ENCODE measurements around the gene DIS3L2.

Gene DIS3L2

DNA sequence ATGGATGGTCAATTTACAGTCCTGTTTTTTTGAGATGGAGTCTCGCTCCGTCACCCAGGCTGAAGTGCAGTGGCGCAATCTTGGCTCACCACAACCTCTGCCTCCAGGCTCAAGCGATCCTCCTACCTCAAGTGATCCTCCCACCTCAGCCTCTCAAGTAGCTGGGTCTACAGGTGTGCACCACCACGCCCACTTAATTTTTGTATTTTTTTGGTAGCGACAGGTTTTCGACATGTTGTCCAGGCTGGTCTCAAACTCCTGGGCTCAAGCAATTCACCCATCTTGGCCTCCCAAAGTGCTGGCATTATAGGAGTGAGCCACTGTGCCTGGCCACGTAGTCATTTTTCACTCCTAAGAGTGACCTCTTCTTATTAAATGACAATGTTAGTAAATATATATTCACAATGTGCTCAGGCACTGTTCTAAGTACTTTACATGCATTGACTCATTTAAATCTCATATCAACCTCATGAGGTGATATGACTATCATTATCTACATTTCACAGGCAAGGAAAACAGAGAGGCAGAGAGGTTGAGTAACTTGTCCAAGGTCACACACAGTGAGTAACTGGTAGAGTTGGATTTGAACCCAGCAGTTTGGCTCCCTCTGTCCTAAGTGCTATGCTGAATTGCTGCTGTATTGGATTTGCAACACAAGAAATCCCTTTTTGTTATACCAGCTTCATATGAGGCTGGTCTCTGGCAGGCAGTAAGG is 5.6 kb upstream of the DIS3L2 start:
- DNase-seq (ENCODE audit: low spot score), result no peak

DNA sequence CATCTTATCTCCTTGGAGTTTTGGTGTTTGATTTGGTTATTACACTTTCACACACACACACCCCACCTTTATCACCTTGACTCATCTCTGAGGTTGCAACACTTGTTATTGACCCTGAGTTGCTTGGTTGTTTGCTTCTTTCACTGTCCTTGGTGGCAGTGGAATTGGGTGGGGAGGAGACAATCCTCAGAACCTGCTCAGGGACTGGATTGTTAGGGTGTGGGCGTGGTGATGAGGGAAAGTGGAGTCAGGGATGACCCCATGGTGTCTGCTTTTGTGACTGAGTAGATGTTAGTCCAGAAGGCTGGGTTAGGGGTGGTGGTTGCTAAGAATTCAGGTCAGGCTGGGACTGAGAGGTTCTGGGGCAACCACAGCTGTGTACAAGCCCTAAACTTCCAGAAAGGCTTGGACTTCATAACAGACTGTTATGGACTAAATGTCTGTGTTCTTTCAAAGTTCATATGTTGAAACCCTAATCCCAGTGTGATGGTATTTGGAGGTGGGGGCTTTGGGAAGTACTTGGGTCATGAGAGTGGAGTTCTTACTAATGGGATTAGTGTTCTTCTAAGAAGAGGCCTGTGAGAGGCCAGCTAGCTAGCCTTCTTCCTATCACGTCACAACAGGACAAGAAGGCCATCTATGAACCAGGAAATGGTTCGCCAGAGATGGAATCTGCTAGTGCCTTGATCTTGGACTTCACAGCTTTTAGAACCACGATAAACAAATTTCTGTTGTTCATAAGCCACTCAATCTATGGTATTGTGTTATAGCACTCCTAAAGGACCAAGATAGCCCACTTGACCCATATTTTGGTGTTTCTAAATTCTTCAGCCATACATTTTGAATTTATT is 3.4 kb upstream of the DIS3L2 start:
- DNase-seq (ENCODE audit: low spot score), result no peak

DNA sequence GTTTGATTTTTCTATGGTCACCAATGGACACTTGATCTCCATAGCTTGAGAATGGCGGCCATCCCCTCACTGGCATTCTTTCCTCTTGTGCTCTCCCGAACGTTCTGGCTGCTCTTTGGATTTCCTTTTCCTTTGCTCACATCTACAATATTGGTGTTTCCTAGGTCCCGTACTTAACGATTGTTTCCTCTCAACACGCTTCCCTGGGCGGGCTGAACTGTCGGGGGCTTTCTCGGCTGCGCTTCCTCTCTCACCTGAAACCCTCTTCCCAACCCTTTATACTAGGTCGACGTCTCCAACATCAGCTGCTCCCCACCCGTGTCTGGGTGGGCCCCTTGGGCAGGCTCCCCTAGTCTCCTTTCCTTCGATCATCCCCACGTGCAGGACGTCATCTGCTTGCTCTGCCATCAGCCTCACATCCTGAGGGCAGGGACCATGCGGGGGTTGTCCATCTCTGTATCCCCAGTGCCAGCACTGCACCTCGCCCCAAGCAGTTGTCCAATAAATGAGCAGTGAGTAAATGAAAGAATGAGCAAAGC is 634 bp upstream of the DIS3L2 start:
- DNase-seq (ENCODE audit: low spot score), result no peak

- no peak for DNase-seq (ENCODE audit: low spot score)
Observed at GRCh38 chr2:231965102-231965501, 3.6 kb downstream of the DIS3L2 start.

GRCh38 chr2:231966886-231967285 is 5.4 kb downstream of the DIS3L2 start:
- DNase-seq (ENCODE audit: low spot score), result no peak

GRCh38 chr2:231968820-231969219 is 7.3 kb downstream of the DIS3L2 start:
- DNase-seq (ENCODE audit: low spot score), result no peak

DNA sequence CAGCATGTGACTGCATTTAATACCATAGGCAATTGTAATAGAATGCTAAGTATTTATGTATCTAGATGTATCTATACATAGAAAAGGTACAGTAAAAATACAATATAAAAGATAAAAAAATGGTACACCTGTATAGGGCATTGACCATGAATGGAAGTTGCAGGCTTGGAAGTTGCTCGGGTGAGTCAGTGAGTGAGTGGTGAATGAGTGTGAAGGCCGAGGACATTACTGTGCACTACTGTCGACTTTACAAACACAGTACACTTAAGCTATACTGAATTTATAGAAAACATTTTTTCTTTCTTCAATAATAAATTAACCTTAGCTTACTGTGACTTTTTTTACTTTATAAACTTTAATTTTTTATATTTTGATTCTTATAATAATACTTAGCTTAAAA is 8.9 kb downstream of the DIS3L2 start:
- no peak for DNase-seq (ENCODE audit: low spot score)

GRCh38 chr2:231975001-231975400 is 13.5 kb downstream of the DIS3L2 start:
- DNase-seq (ENCODE audit: low spot score), result no peak

DNA sequence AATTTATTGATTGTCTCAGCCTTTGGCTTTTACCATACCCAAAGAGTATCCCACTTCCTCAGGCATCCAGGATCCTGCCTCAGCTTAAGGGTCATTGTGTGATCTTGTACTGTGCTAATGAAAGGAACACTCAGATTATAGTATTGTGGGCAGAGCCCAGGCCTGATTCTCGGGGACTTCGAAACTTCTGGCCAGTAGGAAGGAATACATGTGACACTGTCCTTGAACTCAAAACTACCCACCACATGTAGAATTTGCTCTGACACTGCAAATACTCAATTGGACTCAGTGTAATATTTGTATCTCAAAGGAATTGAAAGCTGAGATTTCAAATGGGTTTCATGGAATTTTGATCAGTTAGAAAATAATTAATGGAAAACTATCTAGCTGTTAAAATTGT is 15.9 kb downstream of the DIS3L2 start:
- no peak for DNase-seq (ENCODE audit: low spot score)

DNA sequence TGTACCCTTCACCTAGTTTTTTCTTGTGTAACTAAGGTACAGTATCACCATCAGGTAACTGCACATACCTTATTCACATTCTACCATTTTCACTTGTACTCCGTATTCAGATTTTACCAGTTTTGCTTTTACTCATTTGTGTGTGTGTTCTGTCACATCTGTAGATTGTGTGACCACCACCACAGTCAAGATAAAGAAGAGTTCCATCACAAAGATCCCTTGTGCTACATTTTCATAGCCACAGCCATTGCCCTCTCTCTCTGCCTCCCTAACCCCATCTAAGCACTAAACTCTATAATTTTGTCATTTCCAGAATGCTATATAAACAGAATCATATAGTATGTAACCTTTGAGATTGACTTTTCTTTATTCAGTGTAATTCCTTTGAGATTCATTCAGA is 23.5 kb downstream of the DIS3L2 start:
- no peak for DNase-seq (ENCODE audit: low spot score)

GRCh38 chr2:231985823-231986261 is 24.3 kb downstream of the DIS3L2 start:
- DNase-seq (ENCODE audit: low spot score), result peak; percentile 11

- DNase-seq (ENCODE audit: low spot score), result no peak
Observed at GRCh38 chr2:231987124-231987727, 25.7 kb downstream of the DIS3L2 start.

GRCh38 chr2:231988179-231988866 is 26.8 kb downstream of the DIS3L2 start:
- DNase-seq (ENCODE audit: low spot score), result no peak

DNA sequence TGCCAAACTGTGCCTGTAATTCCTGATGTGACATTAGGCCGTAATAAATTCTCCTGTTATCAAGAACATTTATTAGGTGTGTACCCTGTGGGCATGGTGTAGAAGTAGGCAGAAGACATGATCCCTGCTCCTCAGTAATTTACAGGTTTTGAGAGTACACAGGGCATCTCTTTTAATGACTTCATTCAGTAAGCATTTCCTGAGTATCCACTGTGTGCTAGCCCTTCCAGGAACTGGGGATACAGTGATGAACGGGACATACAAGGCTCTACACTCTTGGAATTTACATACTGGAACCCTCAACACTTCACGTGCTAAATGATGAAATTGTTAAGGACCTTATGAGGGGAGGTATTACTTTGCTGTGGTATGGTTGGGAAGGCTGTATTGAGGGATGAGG is 30.2 kb downstream of the DIS3L2 start:
- no peak for DNase-seq (ENCODE audit: low spot score)

GRCh38 chr2:231992888-231993287 is 31.4 kb downstream of the DIS3L2 start:
- no peak for DNase-seq (ENCODE audit: low spot score)

- DNase-seq (ENCODE audit: low spot score), result no peak
Observed at GRCh38 chr2:231996797-231997540, 35.5 kb downstream of the DIS3L2 start.

GRCh38 chr2:231998046-231998445 is 36.5 kb downstream of the DIS3L2 start:
- DNase-seq (ENCODE audit: low spot score), result no peak

GRCh38 chr2:232000439-232000838 is 38.9 kb downstream of the DIS3L2 start:
- DNase-seq (ENCODE audit: low spot score), result no peak

GRCh38 chr2:232001073-232001472 is 39.6 kb downstream of the DIS3L2 start:
- DNase-seq (ENCODE audit: low spot score), result no peak

DNA sequence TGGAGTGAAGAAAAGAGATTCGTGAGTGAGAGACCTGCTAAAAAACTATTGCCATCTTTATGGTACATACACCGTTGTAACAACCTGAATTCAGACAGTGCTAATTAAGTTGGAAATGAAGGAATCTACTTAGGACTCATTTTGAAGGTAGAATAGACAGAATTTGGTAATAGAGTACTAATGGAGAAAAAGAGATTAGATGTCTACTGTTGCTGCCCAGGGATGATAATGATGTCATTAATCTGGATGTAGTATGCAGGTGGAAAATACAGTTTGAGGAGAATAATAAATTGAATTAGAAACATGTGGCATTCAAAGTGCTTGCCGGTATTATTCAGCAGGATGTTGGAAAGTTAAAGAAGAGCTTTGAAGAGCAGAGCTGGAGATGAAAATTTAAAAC is 44.7 kb downstream of the DIS3L2 start:
- DNase-seq (ENCODE audit: low spot score), result no peak

- DNase-seq (ENCODE audit: low spot score), result no peak
Observed at GRCh38 chr2:232008907-232009638, 47.6 kb downstream of the DIS3L2 start.

Data from hematopoietic multipotent progenitor cell treated with erythropoietin and hydrocortisone succinate and interleukin-3 and kit ligand, for 15 days (in vitro differentiated cells).